A673 (cell line): ENCODE measurements around the gene CCL1. TPM values are rescaled to one million over a fixed set of nuclear protein-coding genes. Genes with fewer than 3 reads are reported as not detected.

Experiments used
- BruUV-seq: library from RNA; stranded (reverse); fragments of 400-500 nt; replicated peaks from 2 replicates; lab custom pipeline; 2021; lab: Mats Ljungman, UMichigan
- CTCF ChIA-PET: fragments of 300-600 bp; sonication (Branson Sonifier 250); formaldehyde crosslinking; loops from one replicate; lab custom pipeline; 2022; ENCODE audit warnings: antibody characterized with exemption; lab: Charles Lee
- POLR2A ChIA-PET: fragments of 300-600 bp; sonication (Branson Sonifier 250); formaldehyde crosslinking; loops from one replicate; lab custom pipeline; 2022; ENCODE audit warnings: antibody characterized with exemption; ENCODE audit not compliant: low non-redundant PET; lab: Charles Lee
- DNase-seq: peaks from one replicate; pipeline ENCODE4 v3.0.0-alpha.2; 2015; ENCODE audit warnings: low spot score
- H3K27ac ChIP-seq: fragments of 200-600 bp; sonication (generic); 2 replicates; pipeline ENCODE4 v1.5.1; 2016; ENCODE audit warnings: mixed run types, low read depth, mild to moderate bottlenecking, mixed read lengths, antibody characterized with exemption, low read length; ENCODE audit not compliant: poor library complexity, severe bottlenecking
- H3K27me3 ChIP-seq: fragments of 200-600 bp; sonication (generic); replicated peaks from 2 replicates; pipeline ENCODE4 v1.6.1; 2017; ENCODE audit warnings: mixed run types, low read depth, mild to moderate bottlenecking, mixed read lengths, antibody characterized with exemption, low read length; ENCODE audit not compliant: insufficient read depth, poor library complexity
- H3K36me3 ChIP-seq: fragments of 200-600 bp; sonication (generic); 2 replicates; pipeline ENCODE4 v1.6.1; 2016; ENCODE audit warnings: mixed run types, mild to moderate bottlenecking, mixed read lengths, antibody characterized with exemption, low read length; ENCODE audit not compliant: insufficient read depth, poor library complexity, severe bottlenecking
- H3K4me1 ChIP-seq: fragments of 200-600 bp; sonication (generic); 2 replicates; pipeline ENCODE4 v1.6.1; 2017; ENCODE audit warnings: mixed run types, mild to moderate bottlenecking, mixed read lengths, antibody characterized with exemption, low read length; ENCODE audit not compliant: insufficient read depth, poor library complexity, severe bottlenecking
- H3K4me3 ChIP-seq: fragments of 200-600 bp; sonication (generic); 2 replicates; pipeline ENCODE4 v1.5.1; 2016; ENCODE audit warnings: low read depth, mixed run types, mild to moderate bottlenecking, mixed read lengths, low read length; ENCODE audit not compliant: poor library complexity, severe bottlenecking
- H3K9me3 ChIP-seq: fragments of 200-600 bp; sonication (generic); 2 replicates; pipeline ENCODE4 v1.6.1; 2016; ENCODE audit warnings: mixed run types, low read depth, mild to moderate bottlenecking, mixed read lengths, antibody characterized with exemption, low read length; ENCODE audit not compliant: poor library complexity, severe bottlenecking
- CTCF ChIP-seq: fragments of 300-800, 200-600 bp; sonication (generic); conservative IDR thresholded peaks from 2 replicates; pipeline ENCODE4 v1.5.1; 2017; ENCODE audit warnings: low read depth, mild to moderate bottlenecking, antibody characterized with exemption, low read length, moderate library complexity, mixed read lengths
- EZH2 ChIP-seq: fragments of 200-600 bp; sonication (generic); IDR thresholded peaks from 2 replicates; pipeline ENCODE4 v1.6.1; 2017; ENCODE audit warnings: borderline replicate concordance, low read depth, mild to moderate bottlenecking, mixed read lengths, antibody characterized with exemption, low read length; ENCODE audit not compliant: poor library complexity, severe bottlenecking
- intact Hi-C: fragments of 100-400 bp; cut with micrococcal nuclease; formaldehyde crosslinking; loops from one replicate; pipeline ENCODE4 v1.10.0; 2022; ENCODE audit not compliant: unreplicated experiment
- total RNA-seq: library from RNA; stranded (reverse); gene quantifications from 2 replicates; pipeline ENCODE4 v1.2.3, GENCODE V29; 2021

Gene CCL1
- total RNA-seq, 1 experiment from 2014 or later, result not detected

GRCh38 chr17:34366010-34366409, 3.0 kb upstream of the CCL1 start:
- CTCF ChIA-PET, result no interaction called here
- Histone ChIP-seq H3K4me3 (no peak overlapping the region), H3K27ac (no peak overlapping the region), H3K27me3 (no peaks in the 10 kb centered on the region), H3K4me1 (no peaks in the 10 kb centered on the region), H3K36me3 (no peaks in the 10 kb centered on the region), H3K9me3 (no peaks in the 10 kb centered on the region)
- BruUV-seq, result no TSS peak
- TF ChIP-seq EZH2 (no peak), CTCF (no peak)
- DNase-seq, result no peak
- intact Hi-C loops, result no loop called here
- POLR2A ChIA-PET, result no interaction called here

GRCh38 chr17:34365340-34365739, 2.3 kb upstream of the CCL1 start:
- no peak for DNase-seq
- ChIA-PET CTCF (no interaction called here), POLR2A (no interaction called here)
- no peaks in the 10 kb centered on the region for H3K27me3 ChIP-seq
- no peak overlapping the region for H3K4me3 ChIP-seq
- H3K9me3 ChIP-seq, result no peaks in the 10 kb centered on the region
- no peak overlapping the region for H3K27ac ChIP-seq
- no TSS peak for BruUV-seq
- TF ChIP-seq EZH2 (no peak), CTCF (no peak)
- H3K36me3 ChIP-seq, result no peaks in the 10 kb centered on the region
- intact Hi-C loops, result no loop called here
- no peaks in the 10 kb centered on the region for H3K4me1 ChIP-seq

- no peaks in the 10 kb centered on the region for H3K4me1 ChIP-seq
- POLR2A ChIA-PET, result no interaction called here
- no peak for DNase-seq
- no peaks in the 10 kb centered on the region for H3K36me3 ChIP-seq
- CTCF ChIA-PET, result no interaction called here
- H3K27me3 ChIP-seq, result no peaks in the 10 kb centered on the region
- intact Hi-C loops, result no loop called here
- no peak overlapping the region for H3K4me3 ChIP-seq
- no TSS peak for BruUV-seq
- TF ChIP-seq CTCF (no peak), EZH2 (no peak)
- no peaks in the 10 kb centered on the region for H3K9me3 ChIP-seq
- H3K27ac ChIP-seq, result no peak overlapping the region
Observed at GRCh38 chr17:34364751-34365150, 1.7 kb upstream of the CCL1 start.
